Measurements from ENCODE around the gene JAML. TPM values are rescaled to one million over a fixed set of nuclear protein-coding genes. Genes with fewer than 3 reads are reported as not detected.

Gene JAML
- total RNA-seq, 2 donors from 2014 or later, result 4.9 to 6.7 TPM

- ATAC-seq (no peak), DNase-seq (no peak)
- intact Hi-C loops (cut with DNase I, micrococcal nuclease), result no loop called here
Measured at GRCh38 chr11:118222437-118222836, 2.4 kb downstream of the JAML start.

GRCh38 chr11:118221419-118221818 is 3.4 kb downstream of the JAML start:
- intact Hi-C loops (cut with DNase I, micrococcal nuclease), result no loop called here
- DNase-seq, result no peak
- ATAC-seq, result no peak

GRCh38 chr11:118219732-118220131 is 5.1 kb downstream of the JAML start:
- ATAC-seq (no peak), DNase-seq (no peak)
- intact Hi-C loops (cut with DNase I, micrococcal nuclease), result no loop called here

GRCh38 chr11:118219244-118219643 is 5.6 kb downstream of the JAML start:
- DNase-seq (no peak), ATAC-seq (no peak)
- intact Hi-C loops (cut with DNase I, micrococcal nuclease), result no loop called here

GRCh38 chr11:118217575-118217974 is 7.2 kb downstream of the JAML start:
- ATAC-seq (no peak), DNase-seq (no peak)
- intact Hi-C loops (cut with DNase I, micrococcal nuclease), result no loop called here

- DNase-seq, result no peak
- ATAC-seq, result no peak
- intact Hi-C loops (cut with DNase I, micrococcal nuclease), result no loop called here
Measured at GRCh38 chr11:118216621-118217481, 8.0 kb downstream of the JAML start.

- DNase-seq, result no peak
- intact Hi-C loops (cut with DNase I, micrococcal nuclease), result loop anchor here in 1 of 2 donors (2.0 kb wide), 1 partner anchor 23 kb away; no protein-coding TSS in a partner anchor
- ATAC-seq, result no peak
Measured at GRCh38 chr11:118215765-118216164, 9.0 kb downstream of the JAML start.

- no peak for DNase-seq
- intact Hi-C loops (cut with DNase I, micrococcal nuclease), result loop anchor here in 1 of 2 donors (2.0 kb wide), 1 partner anchor 24 kb away; no protein-coding TSS in a partner anchor
- no peak for ATAC-seq
Measured at GRCh38 chr11:118215262-118215661, 9.5 kb downstream of the JAML start.

GRCh38 chr11:118214210-118214914 is 10.4 kb downstream of the JAML start:
- intact Hi-C loops (cut with DNase I, micrococcal nuclease), result loop anchor here in 1 of 2 donors (2.0 kb wide), 1 partner anchor 24 kb away; no protein-coding TSS in a partner anchor
- DNase-seq (peak; percentile 48 to 54), ATAC-seq (peak; percentile 54)

GRCh38 chr11:118213781-118214180 is 11.0 kb downstream of the JAML start:
- peak; percentile 88 for ATAC-seq
- intact Hi-C loops (cut with DNase I, micrococcal nuclease), result loop anchor here in 1 of 2 donors (2.0 kb wide), 1 partner anchor 25 kb away; no protein-coding TSS in a partner anchor
- DNase-seq, result peak in 1 of 2 donors; percentile 54

- intact Hi-C loops (cut with DNase I, micrococcal nuclease), result no loop called here
Measured at GRCh38 chr11:118213201-118213600, 11.6 kb downstream of the JAML start.

GRCh38 chr11:118212781-118213191 is 12.0 kb downstream of the JAML start:
- intact Hi-C loops (cut with DNase I, micrococcal nuclease), result no loop called here
- ATAC-seq (peak; percentile 45), DNase-seq (no peak)

More at GRCh38 chr11:118213201-118213600, 11.6 kb downstream of the JAML start:
- ATAC-seq (peak; percentile 34), DNase-seq (no peak)

- ATAC-seq, result no peak
- DNase-seq, result no peak
Measured at GRCh38 chr11:118212131-118212725, 12.6 kb downstream of the JAML start.

GRCh38 chr11:118211006-118211405 is 13.8 kb downstream of the JAML start:
- intact Hi-C loops (cut with DNase I, micrococcal nuclease), result no loop called here
- no peak for ATAC-seq
- DNase-seq, result no peak

More at GRCh38 chr11:118212131-118212725, 12.6 kb downstream of the JAML start:
- intact Hi-C loops (cut with DNase I, micrococcal nuclease), result no loop called here

- intact Hi-C loops (cut with DNase I, micrococcal nuclease), result no loop called here
- DNase-seq (no peak), ATAC-seq (no peak)
Measured at GRCh38 chr11:118210323-118210722, 14.5 kb downstream of the JAML start.

GRCh38 chr11:118209033-118209432 is 15.8 kb downstream of the JAML start:
- intact Hi-C loops (cut with DNase I, micrococcal nuclease), result no loop called here
- ATAC-seq (no peak), DNase-seq (no peak)

- no peak for ATAC-seq
- intact Hi-C loops (cut with DNase I, micrococcal nuclease), result no loop called here
- DNase-seq, result no peak
Measured at GRCh38 chr11:118207079-118207478, 17.7 kb downstream of the JAML start.

- DNase-seq (no peak), ATAC-seq (peak; percentile 25)
- intact Hi-C loops (cut with DNase I, micrococcal nuclease), result no loop called here
Measured at GRCh38 chr11:118206391-118207031, 18.3 kb downstream of the JAML start.

Measured in left colon (tissue), 2 donors.